ENCODE data around the gene PPP1R2.
"Not testable (repeated sequence)": the region's sequence is repeated elsewhere in the genome, so short reads cannot be mapped to it uniquely, and the experiment has no call there.

PPP1R2 gene

GRCh38 chr3:195508185-195508584 is 34.9 kb downstream of the PPP1R2 start:
- no peak for DNase-seq
- no peak overlapping the region for H3K4me2 ChIP-seq (ENCODE audit: low read length)
- no CpG with 5 or more reads among the region's 1 CpG for WGBS (ENCODE audit: extremely low coverage, insufficient coverage, low lambda C conversion rate)
- H3K36me3 ChIP-seq (ENCODE audit: control insufficient read depth, insufficient read depth, low read length): no peaks in the 10 kb centered on the region
- no peak overlapping the region for H4K5ac ChIP-seq (ENCODE audit: low read length)
- no peak overlapping the region for H4K8ac ChIP-seq (ENCODE audit: low read depth, low read length)
- no peak overlapping the region for H3K9ac ChIP-seq (ENCODE audit: low read length)
- no peak overlapping the region for H3K23ac ChIP-seq (ENCODE audit: low read length)
- H3K18ac ChIP-seq (ENCODE audit: low read length): no peak overlapping the region
- H3K4me1 ChIP-seq (ENCODE audit: control insufficient read depth, low read depth, low read length): no peaks in the 10 kb centered on the region
- H2BK120ac ChIP-seq (ENCODE audit: low read depth, low read length): no peak overlapping the region
- H3K27me3 ChIP-seq (ENCODE audit: insufficient read depth, low read length, poor library complexity): no peaks in the 10 kb centered on the region
- H3K4me3 ChIP-seq (ENCODE audit: low read length): no peak overlapping the region
- no peak overlapping the region for H3K27ac ChIP-seq (ENCODE audit: low read depth, low read length)
- no peak overlapping the region for H2BK5ac ChIP-seq (ENCODE audit: low read length)
- H3K79me1 ChIP-seq (ENCODE audit: low read length): no peaks in the 10 kb centered on the region
- H3K56ac ChIP-seq (ENCODE audit: low read length): no peak overlapping the region
- H2BK15ac ChIP-seq (replicated peaks; ENCODE audit: low read depth): no peak overlapping the region
- H3K79me2 ChIP-seq (ENCODE audit: control insufficient read depth, insufficient read depth, low read length): no peaks in the 10 kb centered on the region
- no peak overlapping the region for H2AK5ac ChIP-seq (ENCODE audit: low read length)
- H3K4ac ChIP-seq (ENCODE audit: low read depth, low read length): no peak overlapping the region

GRCh38 chr3:195475614-195476013 is 67.5 kb downstream of the PPP1R2 start:
- Histone ChIP-seq H3K36me3 (ENCODE audit: control insufficient read depth, insufficient read depth, low read length) (no peaks in the 10 kb centered on the region), H2BK120ac (ENCODE audit: low read depth, low read length) (no peak overlapping the region), H3K27ac (ENCODE audit: low read depth, low read length) (no peak overlapping the region), H3K4ac (ENCODE audit: low read depth, low read length) (no peak overlapping the region), H3K56ac (ENCODE audit: low read length) (no peak overlapping the region), H3K9ac (ENCODE audit: low read length) (no peak overlapping the region), H3K27me3 (ENCODE audit: insufficient read depth, low read length, poor library complexity) (no peaks in the 10 kb centered on the region), H2AK5ac (ENCODE audit: low read length) (no peak overlapping the region), H3K79me2 (ENCODE audit: control insufficient read depth, insufficient read depth, low read length) (no peaks in the 10 kb centered on the region), H3K23ac (ENCODE audit: low read length) (no peak overlapping the region), H3K4me2 (ENCODE audit: low read length) (no peak overlapping the region), H3K4me1 (ENCODE audit: control insufficient read depth, low read depth, low read length) (no peaks in the 10 kb centered on the region), H3K18ac (ENCODE audit: low read length) (no peak overlapping the region), H3K79me1 (ENCODE audit: low read length) (no peaks in the 10 kb centered on the region), H3K4me3 (ENCODE audit: low read length) (no peak overlapping the region), H4K5ac (ENCODE audit: low read length) (no peak overlapping the region), H2BK5ac (ENCODE audit: low read length) (no peak overlapping the region), H2BK15ac (replicated peaks; ENCODE audit: low read depth) (no peak overlapping the region), H4K8ac (ENCODE audit: low read depth, low read length) (no peak overlapping the region)
- 100% methylated on average over 1 of the region's 3 CpGs for WGBS (ENCODE audit: extremely low coverage, insufficient coverage, low lambda C conversion rate)
- no peak for DNase-seq

- not testable (repeated sequence) for H3K4me2 ChIP-seq (ENCODE audit: low read length); H3K23ac ChIP-seq (ENCODE audit: low read length); H2AK5ac ChIP-seq (ENCODE audit: low read length); H3K79me2 ChIP-seq (ENCODE audit: control insufficient read depth, insufficient read depth, low read length); H3K27me3 ChIP-seq (ENCODE audit: insufficient read depth, low read length, poor library complexity); H3K9ac ChIP-seq (ENCODE audit: low read length); H3K27ac ChIP-seq (ENCODE audit: low read depth, low read length); H4K5ac ChIP-seq (ENCODE audit: low read length); H3K18ac ChIP-seq (ENCODE audit: low read length); H3K56ac ChIP-seq (ENCODE audit: low read length); H4K8ac ChIP-seq (ENCODE audit: low read depth, low read length); H3K36me3 ChIP-seq (ENCODE audit: control insufficient read depth, insufficient read depth, low read length); H3K4me3 ChIP-seq (ENCODE audit: low read length); H2BK120ac ChIP-seq (ENCODE audit: low read depth, low read length); DNase-seq; H2BK5ac ChIP-seq (ENCODE audit: low read length); H3K4me1 ChIP-seq (ENCODE audit: control insufficient read depth, low read depth, low read length); H2BK15ac ChIP-seq (replicated peaks; ENCODE audit: low read depth); H3K4ac ChIP-seq (ENCODE audit: low read depth, low read length); H3K79me1 ChIP-seq (ENCODE audit: low read length)
- WGBS (ENCODE audit: extremely low coverage, insufficient coverage, low lambda C conversion rate): no CpG with 5 or more reads among the region's 8 CpGs
Observed at GRCh38 chr3:195475116-195475515, 68.0 kb downstream of the PPP1R2 start.

- no CpG with 5 or more reads among the region's 4 CpGs for WGBS (ENCODE audit: extremely low coverage, insufficient coverage, low lambda C conversion rate)
- H3K27ac ChIP-seq (ENCODE audit: low read depth, low read length): no peak overlapping the region
- H2BK5ac ChIP-seq (ENCODE audit: low read length): no peak overlapping the region
- no peak overlapping the region for H4K8ac ChIP-seq (ENCODE audit: low read depth, low read length)
- H2BK15ac ChIP-seq (replicated peaks; ENCODE audit: low read depth): no peak overlapping the region
- H2BK120ac ChIP-seq (ENCODE audit: low read depth, low read length): no peak overlapping the region
- H3K9ac ChIP-seq (ENCODE audit: low read length): no peak overlapping the region
- H2AK5ac ChIP-seq (ENCODE audit: low read length): no peak overlapping the region
- no peak overlapping the region for H3K4me2 ChIP-seq (ENCODE audit: low read length)
- H3K4me3 ChIP-seq (ENCODE audit: low read length): no peak overlapping the region
- DNase-seq: no peak
- H3K23ac ChIP-seq (ENCODE audit: low read length): no peak overlapping the region
- H3K79me1 ChIP-seq (ENCODE audit: low read length): no peaks in the 10 kb centered on the region
- H3K79me2 ChIP-seq (ENCODE audit: control insufficient read depth, insufficient read depth, low read length): no peaks in the 10 kb centered on the region
- no peaks in the 10 kb centered on the region for H3K4me1 ChIP-seq (ENCODE audit: control insufficient read depth, low read depth, low read length)
- H3K56ac ChIP-seq (ENCODE audit: low read length): no peak overlapping the region
- no peak overlapping the region for H3K18ac ChIP-seq (ENCODE audit: low read length)
- H4K5ac ChIP-seq (ENCODE audit: low read length): no peak overlapping the region
- H3K4ac ChIP-seq (ENCODE audit: low read depth, low read length): no peak overlapping the region
- H3K36me3 ChIP-seq (ENCODE audit: control insufficient read depth, insufficient read depth, low read length): no peaks in the 10 kb centered on the region
- H3K27me3 ChIP-seq (ENCODE audit: insufficient read depth, low read length, poor library complexity): no peaks in the 10 kb centered on the region
Observed at GRCh38 chr3:195468841-195469240, 74.3 kb downstream of the PPP1R2 start.

DNA sequence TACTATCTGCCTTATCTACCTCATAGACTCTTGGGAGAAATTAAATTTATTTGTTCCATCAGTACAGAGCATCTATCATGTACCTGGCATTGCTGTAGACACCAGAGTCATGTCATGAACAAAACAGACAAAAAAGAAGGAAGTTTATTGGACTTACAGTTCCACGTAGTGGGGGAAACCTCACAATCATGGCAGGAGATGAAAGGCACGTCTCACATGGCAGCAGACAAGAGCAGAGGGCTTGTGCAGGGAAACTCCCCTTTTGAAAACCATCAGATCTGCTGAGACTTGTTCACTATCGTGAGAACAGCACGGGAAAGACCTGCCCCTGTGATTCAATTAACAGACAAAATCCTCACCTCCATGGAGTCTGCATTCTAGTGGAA is 74.7 kb downstream of the PPP1R2 start:
- Histone ChIP-seq H2BK15ac (replicated peaks; ENCODE audit: low read depth) (no peak overlapping the region), H3K9ac (ENCODE audit: low read length) (no peak overlapping the region), H3K79me1 (ENCODE audit: low read length) (no peaks in the 10 kb centered on the region), H3K79me2 (ENCODE audit: control insufficient read depth, insufficient read depth, low read length) (no peaks in the 10 kb centered on the region), H3K27me3 (ENCODE audit: insufficient read depth, low read length, poor library complexity) (no peaks in the 10 kb centered on the region), H3K23ac (ENCODE audit: low read length) (no peak overlapping the region), H3K4ac (ENCODE audit: low read depth, low read length) (no peak overlapping the region), H3K56ac (ENCODE audit: low read length) (no peak overlapping the region), H3K4me1 (ENCODE audit: control insufficient read depth, low read depth, low read length) (no peaks in the 10 kb centered on the region), H2BK5ac (ENCODE audit: low read length) (no peak overlapping the region), H3K18ac (ENCODE audit: low read length) (no peak overlapping the region), H4K8ac (ENCODE audit: low read depth, low read length) (no peak overlapping the region), H3K27ac (ENCODE audit: low read depth, low read length) (no peak overlapping the region), H3K36me3 (ENCODE audit: control insufficient read depth, insufficient read depth, low read length) (no peaks in the 10 kb centered on the region), H2BK120ac (ENCODE audit: low read depth, low read length) (no peak overlapping the region), H3K4me3 (ENCODE audit: low read length) (no peak overlapping the region), H3K4me2 (ENCODE audit: low read length) (no peak overlapping the region), H4K5ac (ENCODE audit: low read length) (no peak overlapping the region), H2AK5ac (ENCODE audit: low read length) (no peak overlapping the region)
- no CpG with 5 or more reads among the region's 4 CpGs for WGBS (ENCODE audit: extremely low coverage, insufficient coverage, low lambda C conversion rate)
- DNase-seq: no peak

DNA sequence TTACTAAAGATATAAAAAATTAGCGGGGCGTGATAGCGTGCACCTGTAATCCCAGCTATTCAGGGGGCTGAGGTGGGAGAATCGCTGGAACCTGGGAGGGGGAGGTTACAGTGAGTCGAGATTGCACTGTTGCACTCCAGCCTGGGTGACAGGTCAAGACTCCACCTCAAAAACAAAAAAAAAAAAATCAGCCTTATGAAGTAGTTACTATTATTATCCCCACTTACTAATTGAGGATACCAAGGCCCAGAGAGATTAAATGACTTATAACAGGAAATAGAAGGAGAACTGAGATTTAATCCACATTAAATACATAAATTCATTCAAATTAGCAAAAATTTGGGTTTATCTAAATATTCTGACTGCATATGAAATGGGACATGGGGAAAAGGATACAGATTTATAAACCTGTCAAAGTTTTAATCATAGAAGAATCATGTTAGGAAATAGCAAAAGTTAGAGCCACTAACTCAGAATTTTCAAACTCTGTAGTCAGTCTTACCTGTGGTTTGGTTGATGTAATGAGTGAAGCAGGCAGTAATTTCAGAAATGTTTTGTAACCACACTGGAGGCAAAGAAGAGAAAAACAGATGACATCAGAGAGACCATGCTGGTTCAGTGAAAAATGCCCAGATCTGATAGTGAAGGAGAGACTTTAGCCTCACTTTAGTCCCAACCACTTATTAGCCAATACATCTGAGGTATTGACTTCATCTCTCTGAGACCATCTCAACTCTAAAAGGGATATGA is 75.3 kb downstream of the PPP1R2 start:
- no peak overlapping the region for H4K5ac ChIP-seq (ENCODE audit: low read length)
- H3K4me1 ChIP-seq (ENCODE audit: control insufficient read depth, low read depth, low read length): no peaks in the 10 kb centered on the region
- H3K36me3 ChIP-seq (ENCODE audit: control insufficient read depth, insufficient read depth, low read length): no peaks in the 10 kb centered on the region
- no peak overlapping the region for H2BK5ac ChIP-seq (ENCODE audit: low read length)
- H3K27me3 ChIP-seq (ENCODE audit: insufficient read depth, low read length, poor library complexity): no peaks in the 10 kb centered on the region
- H3K27ac ChIP-seq (ENCODE audit: low read depth, low read length): no peak overlapping the region
- H2AK5ac ChIP-seq (ENCODE audit: low read length): no peak overlapping the region
- no peak for DNase-seq
- no peak overlapping the region for H3K4me3 ChIP-seq (ENCODE audit: low read length)
- H3K23ac ChIP-seq (ENCODE audit: low read length): no peak overlapping the region
- H3K79me1 ChIP-seq (ENCODE audit: low read length): no peaks in the 10 kb centered on the region
- no peak overlapping the region for H4K8ac ChIP-seq (ENCODE audit: low read depth, low read length)
- H3K18ac ChIP-seq (ENCODE audit: low read length): no peak overlapping the region
- H3K79me2 ChIP-seq (ENCODE audit: control insufficient read depth, insufficient read depth, low read length): no peaks in the 10 kb centered on the region
- WGBS (ENCODE audit: extremely low coverage, insufficient coverage, low lambda C conversion rate): no CpG with 5 or more reads among the region's 5 CpGs
- H3K4me2 ChIP-seq (ENCODE audit: low read length): no peak overlapping the region
- no peak overlapping the region for H3K9ac ChIP-seq (ENCODE audit: low read length)
- no peak overlapping the region for H3K4ac ChIP-seq (ENCODE audit: low read depth, low read length)
- H3K56ac ChIP-seq (ENCODE audit: low read length): no peak overlapping the region
- H2BK120ac ChIP-seq (ENCODE audit: low read depth, low read length): no peak overlapping the region
- no peak overlapping the region for H2BK15ac ChIP-seq (replicated peaks; ENCODE audit: low read depth)
